HG03139 (cell line): ENCODE results near the gene STK32B.
"Not testable (repeated sequence)": the region's sequence is repeated elsewhere in the genome, so short reads cannot be mapped to it uniquely, and the experiment has no call there.

Experiments used
- ATAC-seq: cut with Tn5 transposase; IDR thresholded peaks from one replicate; pipeline ENCODE4 v1.9.1; 2021; ENCODE audit not compliant: unreplicated experiment

The STK32B gene

DNA sequence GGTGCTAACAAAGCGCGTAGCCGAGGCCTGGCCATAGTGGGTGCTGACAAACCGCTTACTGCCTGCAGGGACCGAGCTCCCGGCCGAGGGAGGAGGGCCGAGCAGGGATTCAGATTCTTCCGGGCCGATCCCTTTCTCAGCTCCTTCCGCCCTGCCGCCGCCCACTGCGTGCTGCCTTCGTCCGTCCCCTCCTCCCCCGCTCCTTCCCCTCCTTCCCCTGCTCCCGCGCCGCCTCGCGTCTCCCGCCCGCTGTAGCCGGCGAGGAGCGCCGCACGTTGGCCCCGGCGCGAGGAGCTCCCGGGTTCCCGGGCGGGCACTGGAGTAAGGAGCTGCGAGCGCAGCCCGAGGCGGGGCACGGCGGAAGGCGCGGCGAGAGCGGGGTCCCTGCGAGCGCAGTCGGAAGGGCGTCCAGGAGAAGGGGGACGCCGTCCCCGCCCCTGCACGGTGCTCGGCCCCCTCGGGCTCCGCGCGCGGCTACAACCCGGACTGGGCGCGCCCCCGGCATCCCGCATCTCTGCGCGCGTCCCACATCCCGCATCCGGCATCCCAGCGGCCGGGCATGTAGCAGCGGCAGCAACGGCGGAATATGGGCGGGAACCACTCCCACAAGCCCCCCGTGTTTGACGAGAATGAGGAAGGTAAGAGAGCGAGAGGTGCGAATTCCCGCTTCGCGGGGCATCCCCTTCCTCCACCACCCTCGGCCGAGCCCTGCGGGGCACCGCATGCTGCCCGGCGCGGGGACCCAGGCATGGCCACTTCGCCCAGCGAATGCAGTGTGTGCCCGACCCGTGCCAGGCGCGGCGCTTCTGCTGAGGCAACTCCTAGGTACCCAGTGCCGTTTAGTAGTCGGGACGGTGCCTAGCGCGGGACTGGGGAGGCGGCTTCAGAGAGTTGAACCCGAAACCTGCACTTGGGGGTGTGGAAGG is at the start of gene STK32B:
STK32B (plus strand) TSS at position 203 of the 926 bp plus-strand sequence.
- ATAC-seq: peak; percentile 45

DNA sequence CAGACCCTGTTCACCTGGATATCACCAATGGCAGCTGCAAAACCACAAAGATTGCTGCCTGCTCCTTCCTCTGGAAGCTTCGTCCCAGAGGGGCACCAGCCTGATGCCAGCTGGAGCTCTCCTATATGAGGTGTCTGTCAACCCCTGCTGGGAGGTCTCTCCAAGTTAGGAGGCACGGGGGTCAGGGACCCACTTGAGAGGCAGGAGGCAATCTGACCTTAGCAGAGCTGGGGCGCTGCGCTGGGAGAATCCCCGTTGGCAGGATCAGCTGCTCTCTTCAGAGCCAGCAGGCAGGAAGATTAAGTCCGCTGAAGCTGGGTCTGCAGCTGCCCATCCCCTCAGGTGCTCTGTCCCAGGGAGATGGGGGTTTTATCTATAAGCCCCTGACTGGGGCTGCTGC is 49.6 kb upstream of the STK32B start:
- not testable (repeated sequence) for ATAC-seq

DNA sequence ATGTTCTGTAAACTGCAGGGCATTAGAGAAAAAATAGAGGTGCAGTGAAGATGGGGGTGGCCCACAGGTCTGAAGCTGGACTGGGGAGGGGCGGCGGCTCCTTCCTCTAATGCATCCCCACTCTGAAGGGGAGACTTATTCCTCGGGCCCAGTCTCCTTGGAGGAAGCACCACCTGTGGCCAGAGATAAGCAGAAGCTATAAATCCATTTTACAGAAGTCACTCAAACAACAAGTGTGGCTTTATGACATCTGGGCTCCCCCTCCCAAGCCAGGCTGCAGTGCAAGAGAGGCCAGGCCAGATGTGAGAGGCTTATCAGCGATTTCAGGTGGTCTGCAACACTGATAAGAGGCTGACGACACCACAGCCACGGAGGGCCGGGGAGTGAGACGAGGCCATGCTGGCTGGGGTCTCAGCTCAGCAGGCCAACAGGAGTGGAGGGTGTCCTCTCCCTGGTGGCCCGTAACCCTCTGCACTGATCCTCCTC is 47.9 kb upstream of the STK32B start:
- no peak for ATAC-seq

DNA sequence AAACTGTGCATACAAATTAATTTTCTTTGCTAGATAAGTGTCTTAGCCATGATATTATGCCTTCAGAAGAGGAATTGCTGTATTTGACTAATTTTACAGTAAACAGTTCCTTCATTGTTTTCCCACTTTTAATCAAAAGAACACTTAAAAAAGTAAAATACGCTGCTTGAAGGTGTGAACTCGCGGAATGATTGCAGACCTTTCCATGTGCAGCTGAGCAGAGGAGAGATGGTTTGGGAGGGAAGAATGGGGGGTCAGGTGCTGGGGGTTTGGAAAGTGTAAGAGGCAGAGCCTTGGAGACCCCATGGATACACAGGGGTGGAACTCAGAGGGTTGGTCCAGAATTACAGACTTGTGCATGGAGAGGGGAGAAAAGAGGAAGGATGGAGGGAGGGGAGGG is 47.4 kb upstream of the STK32B start:
- no peak for ATAC-seq

DNA sequence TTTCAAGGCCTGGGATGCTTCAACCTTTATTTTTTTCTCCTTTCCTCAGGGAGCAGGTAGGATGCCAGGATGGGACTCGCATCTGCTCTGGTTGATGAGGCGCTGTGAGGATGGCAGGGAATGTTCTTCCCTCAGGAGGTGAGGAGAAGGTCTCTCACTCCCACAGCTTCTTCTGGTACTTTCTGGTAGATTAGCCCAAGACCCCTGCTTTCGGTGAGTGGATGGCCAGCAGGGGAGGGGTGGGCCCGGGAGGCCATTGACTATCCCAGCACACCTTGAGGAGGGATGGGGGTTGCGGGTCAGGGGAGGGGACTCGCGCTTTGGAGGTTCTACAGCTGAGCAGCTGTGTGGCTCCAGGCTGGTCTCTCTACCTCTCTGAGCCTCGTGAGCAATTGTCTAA is 46.8 kb upstream of the STK32B start:
- no peak for ATAC-seq

DNA sequence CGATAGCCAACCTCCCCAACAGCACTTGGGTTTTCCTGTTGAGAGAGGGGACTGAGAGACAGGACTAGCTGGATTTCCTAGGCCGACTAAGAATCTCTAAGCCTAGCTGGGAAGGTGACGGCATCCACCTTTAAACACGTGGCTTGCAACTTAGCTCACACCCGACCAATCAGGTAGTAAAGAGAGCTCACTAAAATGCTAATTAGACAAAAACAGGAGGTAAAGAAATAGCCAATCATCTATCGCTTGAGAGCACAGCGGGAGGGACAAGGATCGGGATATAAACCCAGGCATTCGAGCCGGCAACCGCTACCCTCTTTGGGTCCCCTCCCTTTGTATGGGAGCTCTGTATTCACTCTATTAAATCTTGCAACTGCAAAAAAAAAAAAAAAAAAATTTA is 44.3 kb upstream of the STK32B start:
- ATAC-seq: not testable (repeated sequence)

DNA sequence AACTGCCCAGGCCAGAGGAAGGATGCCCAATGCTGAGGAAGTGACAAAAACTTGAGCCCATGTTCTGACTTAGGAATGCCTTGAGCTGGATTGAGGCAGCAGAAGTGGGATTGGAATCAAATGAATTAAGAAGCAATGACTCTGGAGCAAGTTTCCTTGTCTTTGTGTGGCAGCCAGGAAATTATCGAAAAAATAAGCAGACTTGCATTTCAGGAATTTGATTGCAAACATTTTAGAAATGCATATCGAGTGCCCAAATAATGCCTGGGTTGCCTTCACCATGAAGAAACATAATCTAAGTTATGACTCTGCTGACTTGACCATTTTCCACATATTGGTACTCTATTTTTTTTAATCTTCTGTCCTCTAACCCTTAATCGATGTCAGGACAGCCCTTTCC is 41.5 kb upstream of the STK32B start:
- ATAC-seq: no peak

DNA sequence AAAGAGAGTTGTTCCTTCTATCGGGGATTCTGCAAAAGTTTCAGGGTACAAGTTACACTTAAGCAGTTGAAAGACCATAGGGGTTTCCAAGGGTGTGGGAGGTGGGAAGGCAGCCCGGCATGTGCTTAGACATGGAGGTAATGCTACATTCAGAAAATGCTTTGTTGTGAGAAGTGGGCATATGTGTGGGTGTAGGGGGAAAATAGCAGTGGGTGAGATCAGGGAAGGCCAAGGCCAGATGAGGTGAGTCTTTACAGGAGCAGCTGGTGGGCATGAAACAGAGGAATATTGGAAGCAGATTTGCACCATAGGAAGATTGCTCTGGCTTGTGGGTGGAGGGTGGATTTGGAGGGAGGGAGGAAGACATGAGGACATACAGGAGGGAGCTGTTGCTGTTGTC is 40.3 kb upstream of the STK32B start:
- ATAC-seq: no peak

DNA sequence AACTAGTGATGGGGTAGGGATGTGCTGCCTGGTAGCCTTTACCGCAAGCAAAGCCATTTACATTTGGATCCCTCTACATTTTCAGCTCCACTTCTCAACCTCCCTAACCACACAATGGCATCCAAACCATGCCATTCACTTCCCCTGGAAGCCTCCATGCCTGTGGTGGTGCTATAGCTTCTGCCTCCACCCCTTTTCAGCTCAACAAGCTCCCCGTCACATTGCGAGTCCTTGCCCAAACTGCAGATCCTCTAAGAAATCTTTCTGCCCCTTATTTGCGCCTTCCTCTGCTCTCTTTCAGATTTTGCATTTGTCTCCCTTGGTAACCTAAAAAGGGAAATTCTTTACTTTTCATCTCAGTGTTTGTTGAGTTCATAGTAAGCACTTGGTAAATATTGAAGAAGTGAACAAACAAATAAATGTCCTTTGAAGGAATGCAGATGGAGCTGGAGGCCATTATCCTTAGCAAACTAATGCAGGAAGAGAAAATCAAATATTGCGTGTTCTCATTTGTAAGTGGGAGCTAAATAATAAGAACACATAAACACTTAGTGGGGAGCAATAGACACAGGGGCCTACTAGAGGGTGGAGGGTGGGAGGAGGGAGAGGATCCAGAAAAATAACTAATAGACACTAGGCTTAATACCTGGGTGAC is 38.9 kb upstream of the STK32B start:
- ATAC-seq: no peak

DNA sequence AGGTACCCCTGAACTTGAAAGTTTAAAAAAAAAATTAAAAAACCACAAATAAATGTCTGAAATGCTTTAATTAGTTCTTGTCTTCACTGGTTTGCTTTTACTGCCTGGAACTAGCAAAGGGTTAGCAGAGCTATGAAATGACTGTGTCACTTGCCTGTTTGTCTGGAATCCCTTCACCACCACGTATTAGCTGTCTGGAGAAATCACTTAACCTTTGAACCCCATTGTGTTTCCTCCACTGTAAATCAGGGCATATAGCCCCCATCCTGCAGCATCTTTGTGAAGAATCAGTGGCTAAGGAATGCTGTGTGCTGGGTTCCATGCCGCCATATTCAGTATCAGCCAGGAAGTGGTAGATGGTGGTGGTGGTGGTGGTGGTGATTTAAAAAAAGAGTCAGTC is 38.3 kb upstream of the STK32B start:
- ATAC-seq: no peak

DNA sequence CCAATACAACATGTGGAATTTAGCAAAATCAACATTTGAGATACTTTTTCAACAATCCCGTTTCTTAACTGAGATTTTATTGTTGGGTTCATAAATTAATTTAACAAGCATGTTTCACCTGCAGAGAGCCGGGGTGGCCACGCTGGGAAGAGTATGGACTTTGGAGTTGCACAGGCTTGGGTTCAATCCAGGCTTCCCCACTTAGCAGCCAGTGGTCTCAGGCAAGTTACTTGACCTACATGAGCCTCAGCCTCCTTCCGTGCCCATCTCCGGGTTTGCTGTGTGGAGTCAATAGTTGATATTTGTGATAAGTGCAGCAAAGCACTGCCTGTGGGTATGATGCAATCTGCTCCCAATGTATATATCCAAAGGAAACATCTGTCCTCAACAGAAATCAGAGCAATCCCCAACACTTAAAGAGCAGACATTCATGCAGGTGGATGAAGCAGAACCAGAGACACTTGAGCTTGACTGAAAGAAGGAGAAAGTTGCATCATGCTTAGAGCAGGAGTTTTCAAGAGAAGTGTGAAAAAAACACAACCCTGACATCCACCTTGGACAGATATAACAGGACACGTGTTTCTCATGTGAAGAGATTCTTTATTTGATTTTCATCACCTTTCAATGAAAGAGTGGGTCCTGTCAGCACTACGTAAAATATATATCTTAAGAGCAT is 37.1 kb upstream of the STK32B start:
- ATAC-seq: no peak

DNA sequence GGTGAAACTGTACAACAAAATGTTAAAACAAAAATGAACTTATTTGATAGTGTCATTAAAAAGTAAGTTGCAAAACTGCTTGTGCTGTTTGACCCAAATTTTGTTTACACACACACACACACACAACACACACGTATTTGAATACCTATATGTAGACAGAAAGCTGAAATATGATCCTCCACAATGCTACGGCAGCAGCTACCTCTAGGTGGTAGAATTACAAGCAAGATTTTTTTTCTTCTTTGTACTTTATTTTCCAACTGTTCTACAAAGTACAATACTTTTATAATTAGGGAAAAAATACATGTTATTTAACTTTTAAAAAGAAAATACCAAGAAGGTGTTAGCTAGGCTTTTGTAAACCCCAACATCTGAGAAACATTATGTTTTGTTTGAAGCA is 33.2 kb upstream of the STK32B start:
- no peak for ATAC-seq

DNA sequence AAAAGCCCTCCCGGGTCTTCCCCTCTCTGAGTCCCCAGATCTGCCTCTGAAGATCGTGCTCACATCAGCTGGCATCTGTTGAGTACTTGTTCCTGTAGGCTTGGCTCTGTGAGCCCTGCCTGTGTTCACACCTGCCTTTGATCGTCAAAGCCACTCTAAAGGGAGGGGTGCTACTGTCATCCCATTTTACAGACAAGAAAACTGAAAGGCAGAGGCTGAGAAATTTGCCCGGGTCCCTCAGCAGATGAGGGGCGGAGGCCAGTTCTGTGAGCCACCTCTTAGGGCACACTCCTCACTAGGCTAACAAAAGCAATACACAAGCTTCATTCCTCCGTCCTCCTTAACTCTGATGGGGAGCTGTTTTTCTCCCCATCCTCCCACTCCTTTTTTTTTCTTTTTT is 32.7 kb upstream of the STK32B start:
- no peak for ATAC-seq

DNA sequence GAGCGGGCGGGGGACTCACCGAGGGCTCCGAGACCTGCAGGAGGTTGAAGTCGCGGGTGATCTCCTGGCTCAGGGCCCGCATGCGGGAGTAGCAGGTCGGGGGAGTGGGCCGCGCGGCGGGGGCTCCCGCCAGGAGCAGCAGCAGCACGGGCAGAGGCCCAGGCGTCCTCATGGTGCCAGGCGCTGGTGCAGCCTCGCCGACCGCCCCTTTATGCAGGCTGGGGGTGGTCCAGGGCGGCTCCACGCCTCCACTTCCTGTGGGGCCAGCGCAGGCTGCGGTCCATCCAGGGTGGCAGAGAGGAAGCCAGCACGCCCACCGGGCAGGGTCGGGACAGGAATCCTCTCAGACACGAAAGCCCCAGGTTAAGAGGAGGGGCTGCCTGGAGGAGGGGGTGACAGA is 32.0 kb upstream of the STK32B start, which contains the start of gene CYTL1:
CYTL1 (minus strand) TSS at position 185 of the 400 bp plus-strand sequence; CDS start at position 172, 13 bp downstream.
- ATAC-seq: no peak

DNA sequence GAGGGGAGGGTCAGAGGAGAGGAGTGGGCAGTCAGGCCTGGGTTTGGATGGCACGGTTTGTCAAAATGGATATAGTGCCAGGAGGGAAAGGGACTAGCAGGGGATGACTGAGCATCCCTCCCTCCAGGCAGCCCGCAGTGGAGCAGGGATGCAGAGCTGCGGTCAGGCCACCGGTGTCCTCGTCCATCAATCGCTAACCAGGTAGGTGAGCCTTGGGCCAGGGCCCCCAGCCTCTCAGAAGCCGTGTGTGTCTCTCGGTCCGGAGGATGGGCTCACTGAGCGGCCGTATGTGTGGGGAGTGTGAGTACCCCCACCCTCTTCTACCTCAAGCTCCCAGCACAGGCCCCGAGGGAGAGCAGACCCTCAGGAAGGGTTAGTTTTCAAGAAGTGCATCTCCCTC is 31.5 kb upstream of the STK32B start:
- ATAC-seq: no peak

DNA sequence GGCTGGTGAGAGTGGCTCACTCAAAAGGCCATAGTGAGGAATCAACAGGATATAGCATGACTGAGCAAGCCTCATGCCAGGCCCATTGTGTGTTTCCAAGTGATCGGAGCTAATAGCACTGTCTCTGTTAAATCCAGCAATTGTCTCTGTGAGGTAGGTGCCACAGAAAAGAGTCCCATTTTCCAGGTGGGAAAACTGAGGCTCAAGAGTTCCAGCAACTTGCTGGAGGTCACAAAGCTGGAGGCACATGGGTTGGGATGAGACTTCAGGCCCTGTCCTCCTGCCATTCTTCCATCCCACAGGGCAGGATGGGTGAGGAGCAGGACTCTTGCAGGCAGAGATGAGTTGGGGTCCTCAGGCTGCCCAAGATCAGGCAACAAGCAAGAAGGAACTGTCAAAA is 30.9 kb upstream of the STK32B start:
- ATAC-seq: no peak

DNA sequence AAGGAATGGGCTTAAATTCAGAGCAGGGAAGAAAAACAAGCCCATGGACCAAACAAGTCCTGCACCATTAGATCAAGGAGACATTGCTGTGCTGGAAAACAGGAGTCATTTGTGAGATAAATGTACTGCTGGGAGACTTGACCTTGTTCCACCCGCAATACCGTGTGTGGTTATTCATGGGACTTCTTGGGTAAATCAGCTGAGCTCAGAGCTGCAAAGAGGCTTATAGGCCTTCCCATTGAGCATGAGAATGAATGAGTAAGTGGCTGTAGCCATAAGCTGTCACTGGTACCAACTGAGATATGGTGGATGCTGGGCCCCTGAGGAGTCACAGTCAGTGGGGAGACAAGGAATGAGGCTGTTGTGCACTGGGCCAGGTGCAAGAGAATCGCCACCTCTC is 29.7 kb upstream of the STK32B start:
- no peak for ATAC-seq

DNA sequence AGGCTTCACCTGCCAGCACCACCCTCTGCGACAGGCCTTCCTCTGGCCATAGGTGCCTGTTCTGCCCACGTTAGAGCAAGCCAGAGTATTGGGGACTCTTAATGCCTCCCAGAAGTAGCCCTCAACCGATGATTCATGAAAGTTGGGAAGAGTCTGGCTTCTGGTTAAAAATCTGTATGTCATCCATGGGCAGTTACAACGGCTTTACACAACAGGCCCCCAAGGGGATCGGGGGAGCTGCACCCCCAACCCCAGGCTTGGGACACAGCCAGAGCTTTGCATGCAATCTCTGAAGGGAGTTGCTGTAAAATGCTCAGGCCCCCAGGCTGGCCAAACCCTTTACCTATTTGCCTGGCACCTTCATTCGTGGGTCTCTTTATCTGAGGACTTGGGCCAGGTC is 26.6 kb upstream of the STK32B start:
- no peak for ATAC-seq

DNA sequence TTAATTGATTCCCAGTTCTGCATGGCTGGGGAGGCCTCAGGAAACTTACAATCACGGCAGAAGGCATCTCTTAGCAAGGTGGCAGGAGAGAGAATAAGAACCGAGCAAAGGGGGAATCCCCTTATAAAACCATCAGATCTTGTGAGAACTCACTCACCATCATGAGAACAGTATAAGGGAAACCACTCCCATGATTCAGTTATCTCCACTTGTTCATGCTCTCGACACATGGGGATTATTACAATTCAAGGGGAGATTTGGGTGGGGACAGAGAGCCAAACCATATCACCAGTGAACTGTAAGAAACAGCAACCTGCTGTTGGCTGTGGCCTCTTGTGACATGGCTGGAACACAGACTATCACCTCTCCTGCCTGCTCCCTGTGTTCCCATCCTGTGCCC is 24.9 kb upstream of the STK32B start:
- no peak for ATAC-seq

DNA sequence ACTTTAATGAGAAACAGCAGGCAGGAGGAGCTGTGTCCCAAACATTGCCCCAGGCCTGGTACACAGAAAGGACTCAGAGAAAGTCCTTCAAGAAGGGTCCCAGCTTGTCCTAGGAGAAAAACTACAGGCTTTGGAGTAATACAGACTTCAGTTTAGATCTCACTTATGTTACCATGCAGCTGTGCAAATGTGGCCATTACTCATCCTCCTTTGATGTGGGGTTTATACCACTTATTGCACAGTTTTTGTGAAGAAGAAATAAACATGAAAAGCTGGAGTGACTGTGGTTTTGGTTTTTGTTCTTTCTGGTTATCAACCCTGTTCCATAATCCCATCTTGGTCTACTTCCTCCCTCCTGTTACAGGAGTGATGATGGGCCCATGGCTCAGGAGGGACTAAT is 23.9 kb upstream of the STK32B start:
- no peak for ATAC-seq

DNA sequence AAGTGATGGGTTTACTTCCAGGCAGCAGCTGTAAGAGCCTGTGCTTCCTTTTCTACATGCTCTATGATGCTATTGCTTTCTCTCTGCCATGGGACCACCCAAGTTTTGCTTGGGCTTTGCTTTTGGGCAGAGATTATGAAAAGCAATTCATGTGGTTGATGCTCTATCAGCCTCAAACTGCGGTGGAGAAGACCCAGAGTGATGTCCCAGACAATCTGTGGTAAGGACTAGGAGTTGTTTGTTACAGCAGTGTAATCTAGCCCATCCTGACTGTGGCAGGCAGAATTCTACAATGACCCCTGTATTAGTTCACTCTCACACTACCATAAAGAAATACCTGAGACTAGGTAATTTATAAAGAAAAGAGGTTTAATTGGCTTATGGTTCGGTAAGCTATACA is 22.8 kb upstream of the STK32B start:
- ATAC-seq: no peak

DNA sequence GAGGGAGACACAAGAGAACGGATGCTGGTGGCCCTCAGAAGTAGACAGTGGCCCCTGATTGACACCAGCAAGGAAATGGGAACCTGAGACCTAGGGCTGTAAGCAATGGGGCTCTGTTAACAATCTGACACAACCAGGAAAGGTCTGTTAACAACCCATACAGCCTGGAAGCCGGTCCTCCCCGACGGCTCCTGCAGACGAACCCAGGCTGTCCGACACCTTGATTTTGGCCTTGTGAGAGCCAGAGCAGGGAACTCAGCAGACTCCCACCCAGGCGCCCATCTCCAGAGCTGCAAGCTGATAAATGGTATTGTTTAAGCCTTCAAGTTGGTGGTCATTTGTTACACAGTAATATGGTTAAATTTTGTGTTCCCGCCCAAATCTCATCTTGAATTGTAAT is 21.8 kb upstream of the STK32B start:
- no peak for ATAC-seq
